HG03442 (cell line): ENCODE measurements around the gene PPP2R2C.

Source experiments
- ATAC-seq: cut with Tn5 transposase; IDR thresholded peaks from one replicate; pipeline ENCODE4 v1.9.1; 2021; ENCODE audit warnings: mild to moderate bottlenecking, moderate library complexity; ENCODE audit not compliant: unreplicated experiment

Gene PPP2R2C

GRCh38 chr4:6472387-6473263 lies at the start of gene PPP2R2C:
Gene PPP2R2C (minus strand): TSS chr4:6472614. CDS start chr4:6472229, 385 bp downstream.
- ATAC-seq, result no peak

- no peak for ATAC-seq
Measured at GRCh38 chr4:6520978-6521377, 48.6 kb upstream of the PPP2R2C start.

- no peak for ATAC-seq
Measured at GRCh38 chr4:6520051-6520636, 47.7 kb upstream of the PPP2R2C start.

GRCh38 chr4:6517171-6517570 lies 44.8 kb upstream of the PPP2R2C start:
- no peak for ATAC-seq

- no peak for ATAC-seq
Measured at GRCh38 chr4:6516762-6517161, 44.3 kb upstream of the PPP2R2C start.

GRCh38 chr4:6516281-6516680 lies 43.9 kb upstream of the PPP2R2C start:
- no peak for ATAC-seq

GRCh38 chr4:6513678-6514077 lies 41.3 kb upstream of the PPP2R2C start:
- ATAC-seq, result no peak

- ATAC-seq, result no peak
Measured at GRCh38 chr4:6509587-6509986, 37.2 kb upstream of the PPP2R2C start.

GRCh38 chr4:6507345-6507744 lies 34.9 kb upstream of the PPP2R2C start:
- no peak for ATAC-seq

GRCh38 chr4:6506616-6507140 lies 34.3 kb upstream of the PPP2R2C start:
- no peak for ATAC-seq

- no peak for ATAC-seq
Measured at GRCh38 chr4:6504900-6505496, 32.6 kb upstream of the PPP2R2C start.

- ATAC-seq, result no peak
Measured at GRCh38 chr4:6502747-6503465, 30.5 kb upstream of the PPP2R2C start.

- ATAC-seq, result no peak
Measured at GRCh38 chr4:6502147-6502546, 29.7 kb upstream of the PPP2R2C start.

GRCh38 chr4:6501171-6501570 lies 28.8 kb upstream of the PPP2R2C start:
- no peak for ATAC-seq

GRCh38 chr4:6500481-6501140 lies 28.2 kb upstream of the PPP2R2C start:
- ATAC-seq, result no peak

- no peak for ATAC-seq
Measured at GRCh38 chr4:6499238-6499600, 26.8 kb upstream of the PPP2R2C start.

- ATAC-seq, result no peak
Measured at GRCh38 chr4:6498511-6499237, 26.3 kb upstream of the PPP2R2C start.

- no peak for ATAC-seq
Measured at GRCh38 chr4:6497796-6498195, 25.4 kb upstream of the PPP2R2C start.

- no peak for ATAC-seq
Measured at GRCh38 chr4:6495736-6496135, 23.3 kb upstream of the PPP2R2C start.

- no peak for ATAC-seq
Measured at GRCh38 chr4:6495296-6495590, 22.8 kb upstream of the PPP2R2C start.
